OCI-LY7 (cell line): ENCODE results near the gene ACSS3.

Source experiments
- EZH2phosphoT487 ChIP-seq: fragments of 200-600 bp; sonication (generic); IDR thresholded peaks from 2 replicates; pipeline ENCODE4 v1.6.1; 2018; ENCODE audit warnings: low read depth, borderline replicate concordance, mild to moderate bottlenecking, mixed run types, antibody characterized with exemption, low read length, moderate library complexity, mixed read lengths
- TF ChIP-seq, protein P1 (sequence below): fragments of 200-600 bp; sonication (generic); conservative IDR thresholded peaks from 2 replicates; pipeline ENCODE4 v1.5.1; 2014; ENCODE audit warnings: mild to moderate bottlenecking, antibody characterized with exemption, low read length, moderate library complexity, mixed read lengths

DNA sequence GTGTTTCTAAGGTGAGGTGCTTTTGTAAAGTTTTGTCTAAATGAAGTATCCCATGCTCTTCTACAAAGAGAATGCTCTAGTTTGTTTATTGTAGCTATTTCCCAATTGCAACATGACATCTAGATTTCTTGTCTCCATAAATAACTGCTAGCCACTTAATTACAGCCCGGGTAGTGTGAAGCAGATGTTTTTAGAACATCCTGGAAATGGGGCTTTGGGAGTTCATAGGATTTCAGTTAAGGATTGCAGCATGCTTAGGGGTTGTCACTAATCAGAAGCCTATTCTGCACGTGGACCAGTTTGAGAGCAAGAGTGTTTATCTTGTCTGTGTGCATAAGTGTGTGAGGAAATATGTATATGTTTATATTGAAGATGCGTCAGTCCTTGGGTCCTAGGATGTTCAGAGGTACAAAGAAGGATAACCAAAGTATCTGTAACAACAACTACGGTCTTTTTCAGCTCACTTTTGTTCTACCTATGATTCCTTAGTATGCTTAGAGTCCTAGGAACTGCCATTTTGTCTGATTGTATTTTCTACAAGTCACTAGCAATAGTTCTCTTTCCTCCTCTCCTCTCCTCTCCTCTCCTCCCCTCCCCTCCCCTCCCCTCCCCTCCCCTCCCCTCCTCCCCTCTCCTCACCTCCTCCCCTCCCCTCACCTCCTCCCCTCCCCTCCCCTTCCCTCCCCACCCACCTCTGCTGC is 135.3 kb downstream of the ACSS3 start:
- TF ChIP-seq, protein P1, sequence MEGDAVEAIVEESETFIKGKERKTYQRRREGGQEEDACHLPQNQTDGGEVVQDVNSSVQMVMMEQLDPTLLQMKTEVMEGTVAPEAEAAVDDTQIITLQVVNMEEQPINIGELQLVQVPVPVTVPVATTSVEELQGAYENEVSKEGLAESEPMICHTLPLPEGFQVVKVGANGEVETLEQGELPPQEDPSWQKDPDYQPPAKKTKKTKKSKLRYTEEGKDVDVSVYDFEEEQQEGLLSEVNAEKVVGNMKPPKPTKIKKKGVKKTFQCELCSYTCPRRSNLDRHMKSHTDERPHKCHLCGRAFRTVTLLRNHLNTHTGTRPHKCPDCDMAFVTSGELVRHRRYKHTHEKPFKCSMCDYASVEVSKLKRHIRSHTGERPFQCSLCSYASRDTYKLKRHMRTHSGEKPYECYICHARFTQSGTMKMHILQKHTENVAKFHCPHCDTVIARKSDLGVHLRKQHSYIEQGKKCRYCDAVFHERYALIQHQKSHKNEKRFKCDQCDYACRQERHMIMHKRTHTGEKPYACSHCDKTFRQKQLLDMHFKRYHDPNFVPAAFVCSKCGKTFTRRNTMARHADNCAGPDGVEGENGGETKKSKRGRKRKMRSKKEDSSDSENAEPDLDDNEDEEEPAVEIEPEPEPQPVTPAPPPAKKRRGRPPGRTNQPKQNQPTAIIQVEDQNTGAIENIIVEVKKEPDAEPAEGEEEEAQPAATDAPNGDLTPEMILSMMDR = no peak
- TF ChIP-seq EZH2phosphoT487 = no peak
